ENCODE data around the gene FAM90A1.
"Not testable (repeated sequence)": the region's sequence is repeated elsewhere in the genome, so short reads cannot be mapped to it uniquely, and the experiment has no call there.

FAM90A1 gene

DNA sequence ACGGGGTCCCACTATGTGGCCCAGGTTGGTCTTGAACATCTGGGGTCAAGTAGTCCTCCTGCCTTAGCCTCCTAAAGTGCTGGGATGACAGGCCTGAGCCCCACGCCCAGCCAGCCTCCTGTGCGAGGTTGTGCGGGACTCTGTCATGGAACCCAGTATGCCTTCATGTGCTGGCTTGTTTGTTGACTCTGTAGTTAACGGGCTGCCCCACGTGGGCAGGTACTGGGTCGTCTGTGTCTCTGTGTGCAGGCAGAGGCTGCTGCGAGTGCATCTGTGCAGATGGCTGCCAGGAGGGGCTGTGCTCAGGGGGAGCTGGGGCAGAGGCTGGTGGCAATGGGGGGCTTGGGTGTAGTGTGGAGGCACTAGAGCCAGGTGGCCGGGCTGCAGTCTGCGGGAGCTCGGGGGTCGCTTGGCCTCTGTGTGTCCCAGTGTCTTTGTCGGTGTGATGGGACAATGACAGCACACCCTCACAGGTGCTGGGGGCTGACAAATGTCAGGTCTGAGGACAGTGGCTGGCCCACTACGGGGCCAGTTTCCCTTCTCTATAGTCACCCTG, 6.0 kb upstream of the FAM90A1 start:
- not testable (repeated sequence) for DNase-seq (ENCODE audit: low read depth)

DNA sequence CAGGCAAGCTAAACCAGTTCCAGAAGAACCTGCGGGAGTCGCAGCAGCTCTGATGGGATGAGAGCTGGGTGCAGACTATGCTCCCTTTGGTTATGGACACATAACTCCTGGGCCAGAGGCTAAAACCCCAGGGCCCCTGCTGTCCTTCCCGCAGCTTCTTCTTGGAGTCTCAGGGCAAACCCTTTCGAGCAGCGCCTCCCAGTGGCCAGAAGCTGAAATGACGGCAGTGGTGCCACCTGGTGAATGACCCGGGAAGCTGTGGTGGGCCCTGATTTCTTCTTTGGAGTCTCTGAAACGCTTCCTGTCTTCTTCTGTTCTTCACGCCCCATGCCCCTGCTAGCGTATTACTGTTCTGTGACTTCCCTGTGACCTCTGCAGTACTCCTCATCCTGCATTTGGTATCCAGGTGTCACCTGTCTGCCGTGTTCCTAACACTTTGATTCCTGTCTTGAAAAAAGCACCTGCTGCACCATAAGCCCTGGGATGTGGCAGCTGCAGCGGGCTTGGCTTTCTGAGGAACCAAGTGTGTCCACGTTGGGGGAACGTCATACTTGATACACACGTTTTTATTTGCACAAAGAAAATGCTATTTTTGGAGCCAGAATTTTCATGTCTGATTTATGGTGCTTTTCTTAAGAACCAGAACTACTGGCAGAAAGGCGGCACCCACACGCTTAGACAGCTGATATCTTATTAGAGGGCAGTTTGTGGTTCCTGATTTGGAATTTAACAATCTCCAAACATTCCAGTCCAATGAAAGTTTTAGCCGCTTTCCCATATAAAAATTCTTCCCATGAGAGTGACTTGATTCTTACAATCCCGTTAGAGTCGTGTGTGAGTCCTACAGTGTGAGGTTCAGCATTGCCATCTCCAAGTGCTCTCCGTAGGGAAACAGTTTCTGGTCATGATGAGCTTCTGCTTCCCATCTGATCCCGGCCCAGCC, 4.5 kb upstream of the FAM90A1 start:
- not testable (repeated sequence) for DNase-seq (ENCODE audit: low read depth)

DNA sequence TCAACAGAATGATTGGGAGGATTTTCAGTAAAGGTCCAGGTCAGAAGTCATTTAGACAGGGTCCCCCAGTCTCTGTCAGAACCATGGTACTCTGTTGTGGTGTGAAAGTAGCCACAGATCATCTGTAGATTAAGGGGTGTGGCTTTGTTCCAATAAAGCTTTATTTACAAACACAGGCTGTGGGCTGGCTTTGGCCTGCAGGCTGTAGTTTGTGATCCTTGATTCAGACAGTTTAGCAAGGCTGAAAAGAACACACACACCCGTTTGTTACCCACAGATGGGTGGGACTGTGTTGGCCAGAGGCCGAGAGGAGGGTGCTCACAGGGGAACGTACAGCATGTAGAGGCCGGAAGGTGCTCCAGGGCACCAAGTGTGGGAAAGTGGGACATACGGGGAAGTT, 3.6 kb upstream of the FAM90A1 start:
- DNase-seq (ENCODE audit: low read depth), result not testable (repeated sequence)

DNA sequence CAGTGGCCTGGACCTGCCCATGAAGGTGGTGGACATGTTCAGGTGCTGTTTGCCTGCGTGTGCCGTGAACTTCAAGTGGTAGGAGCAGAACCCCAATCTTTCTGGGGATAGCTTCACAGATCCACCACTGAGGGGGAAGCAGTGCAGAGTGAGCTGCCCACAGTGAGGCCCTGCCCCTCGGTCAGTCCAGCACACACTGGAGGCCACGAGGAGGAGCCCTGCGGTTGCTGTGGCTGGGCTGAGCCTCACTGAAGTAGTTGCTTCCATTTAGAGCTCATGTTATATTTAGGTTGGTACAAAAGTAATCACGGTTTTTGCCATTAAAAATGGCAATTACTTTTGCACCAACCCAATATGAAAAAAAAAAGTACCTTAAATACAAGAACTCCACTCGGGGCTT, 2.1 kb upstream of the FAM90A1 start:
- not testable (repeated sequence) for DNase-seq (ENCODE audit: low read depth)

DNA sequence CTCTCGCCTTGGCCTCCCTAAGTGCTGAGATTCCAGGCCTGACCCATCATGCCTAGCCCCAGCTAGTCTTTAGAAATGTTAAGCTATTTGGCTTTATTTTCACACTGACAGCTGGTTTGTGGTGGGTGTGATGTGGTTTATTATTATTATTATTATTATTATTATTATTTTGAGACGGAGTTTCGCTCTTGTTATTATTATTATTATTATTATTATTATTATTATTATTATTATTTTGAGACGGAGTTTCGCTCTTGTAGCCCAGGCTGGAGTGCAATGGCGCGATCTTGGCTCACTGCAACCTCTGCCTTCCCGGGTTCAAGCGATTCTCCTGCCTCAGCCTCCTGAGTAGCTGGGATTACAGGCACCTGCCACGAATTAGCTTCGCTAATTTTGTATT, 1.2 kb upstream of the FAM90A1 start:
- not testable (repeated sequence) for DNase-seq (ENCODE audit: low read depth)

DNA sequence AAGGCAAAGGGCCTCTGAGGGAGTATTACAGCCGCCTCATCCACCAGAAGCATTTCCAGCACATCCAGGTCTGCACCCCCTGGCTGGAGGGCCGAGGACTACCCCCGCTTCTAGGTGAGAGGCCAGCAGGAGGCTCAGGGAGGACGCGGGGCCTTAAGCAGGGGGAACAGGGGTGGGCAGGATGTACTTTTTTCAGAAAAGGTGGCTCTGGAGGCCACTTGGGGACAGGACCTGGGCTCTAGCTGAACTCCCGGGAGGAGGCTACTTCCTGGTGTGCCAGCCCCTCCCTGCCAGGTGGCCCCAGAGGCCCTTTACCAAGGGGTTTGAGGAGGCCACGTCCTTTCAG, 287 bp upstream of the FAM90A1 start:
- DNase-seq (ENCODE audit: low read depth), result not testable (repeated sequence)

DNA sequence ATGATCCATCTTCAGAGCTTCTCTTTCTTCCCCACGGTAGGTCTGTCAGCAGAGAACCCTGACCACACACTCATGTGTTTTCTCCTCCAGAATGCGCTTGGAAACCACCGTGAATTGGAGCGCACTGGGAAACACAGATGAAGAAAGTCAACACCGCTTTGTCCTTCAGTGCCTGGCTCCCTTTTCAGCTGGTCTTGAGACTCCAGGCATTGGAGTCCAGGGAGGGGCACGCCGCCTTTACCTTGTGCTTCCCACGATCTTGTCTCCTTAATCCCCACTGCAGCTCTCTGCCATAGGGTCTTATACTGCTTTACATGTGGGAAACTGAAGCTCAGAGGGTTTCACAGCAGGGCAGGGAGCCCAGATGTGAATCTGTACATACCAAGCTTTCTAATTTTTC, 1.1 kb downstream of the FAM90A1 start:
- DNase-seq (ENCODE audit: low read depth), result no peak

DNA sequence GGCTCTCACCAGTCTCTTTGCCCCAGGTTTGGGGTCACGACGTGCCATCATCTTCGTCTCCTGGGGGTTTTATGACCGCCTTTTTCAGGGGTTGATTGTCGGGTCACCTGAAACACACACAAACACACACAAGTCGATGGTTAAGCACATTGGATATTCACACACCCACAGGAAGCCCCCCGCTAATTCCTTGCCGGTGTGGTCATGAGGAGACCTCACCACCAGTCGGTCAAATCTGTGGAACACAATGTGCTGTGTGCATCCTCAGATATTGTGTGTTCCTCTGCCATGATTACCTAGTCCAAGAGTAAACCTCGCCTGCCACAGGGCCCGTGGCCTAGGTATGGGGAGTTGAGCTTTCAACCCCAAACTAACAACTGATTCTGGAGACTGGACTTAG, 2.6 kb downstream of the FAM90A1 start:
- DNase-seq (ENCODE audit: low read depth), result not testable (repeated sequence)

DNA sequence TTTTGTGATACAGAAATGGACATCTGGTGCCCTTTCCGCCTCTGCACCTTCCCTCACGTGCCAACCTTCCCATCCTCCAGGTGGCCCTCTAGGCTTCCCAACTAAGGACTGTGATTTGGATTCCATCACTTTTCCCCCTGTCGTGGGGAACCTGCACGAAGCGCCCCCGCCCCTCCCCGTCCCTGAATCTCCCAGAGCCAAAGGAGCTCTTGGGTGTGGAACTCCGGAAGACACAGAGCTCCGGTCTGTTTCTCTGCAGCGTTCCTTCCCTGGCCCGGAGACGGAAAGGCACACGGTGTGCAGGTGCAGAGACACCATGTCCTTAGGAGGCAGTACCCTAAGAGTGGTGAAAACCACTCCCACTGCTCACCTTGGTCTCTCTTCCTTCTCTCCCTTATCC, 3.8 kb downstream of the FAM90A1 start:
- DNase-seq (ENCODE audit: low read depth), result not testable (repeated sequence)

DNA sequence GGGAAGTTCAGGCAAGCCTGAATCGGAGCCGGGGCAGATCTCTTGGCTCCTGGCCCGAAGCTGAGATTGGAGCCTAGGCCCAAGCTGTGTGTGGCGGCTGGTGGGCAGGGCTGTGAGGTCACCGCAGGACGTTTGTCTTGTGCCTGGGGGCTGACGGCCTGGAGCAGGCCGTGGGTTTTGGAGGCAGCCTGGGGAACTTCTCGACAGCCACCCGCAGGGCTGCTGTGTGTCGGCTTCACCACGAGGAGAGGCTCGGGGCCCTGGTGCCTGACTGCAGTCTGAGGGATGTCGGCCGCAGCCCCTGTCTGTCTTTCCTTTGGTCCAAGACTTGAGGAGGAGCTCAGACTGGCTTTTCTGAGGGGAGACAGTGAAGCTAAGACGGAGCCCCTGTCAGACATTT, 5.1 kb downstream of the FAM90A1 start:
- not testable (repeated sequence) for DNase-seq (ENCODE audit: low read depth)

DNA sequence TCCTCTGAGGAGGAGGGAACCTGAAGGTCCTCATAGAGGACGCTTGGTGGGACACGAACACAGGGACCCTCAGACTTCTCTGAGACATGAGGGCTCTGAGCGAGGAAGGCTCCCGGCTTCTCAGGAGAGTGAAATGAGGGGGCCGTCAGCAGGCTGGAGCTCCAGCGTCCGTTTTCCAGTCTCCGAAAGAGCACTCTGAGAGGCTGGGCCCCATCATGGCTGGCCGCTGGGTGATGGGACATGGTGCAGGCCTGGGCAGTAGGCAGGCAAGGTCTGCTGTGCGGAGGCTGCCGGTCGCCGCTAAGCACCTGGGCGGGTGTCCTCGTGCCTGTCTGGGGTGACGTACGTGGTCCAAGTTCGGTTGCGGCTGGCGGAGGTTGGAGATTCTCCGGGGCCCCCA, 5.6 kb downstream of the FAM90A1 start:
- not testable (repeated sequence) for DNase-seq (ENCODE audit: low read depth)

DNA sequence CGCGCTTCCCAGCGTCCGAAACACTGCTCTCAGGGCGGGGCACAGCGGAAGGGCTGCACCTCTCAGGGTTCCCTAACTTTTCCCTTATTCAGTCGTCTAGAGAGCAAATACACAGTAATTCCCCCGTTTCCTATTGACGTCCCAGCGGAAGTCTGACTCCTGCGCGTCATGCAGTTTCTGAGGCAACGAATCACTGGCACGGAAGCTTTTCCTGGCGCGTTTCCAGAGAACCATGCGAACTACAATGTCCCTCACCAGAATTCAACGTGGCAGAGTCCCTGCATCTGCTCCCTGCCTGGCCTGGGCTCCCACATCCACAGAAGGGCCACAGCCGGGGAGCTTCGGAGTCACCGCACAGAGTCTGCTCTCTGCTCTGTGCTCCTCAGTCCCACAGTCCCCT, 6.0 kb downstream of the FAM90A1 start:
- DNase-seq (ENCODE audit: low read depth), result not testable (repeated sequence)

DNA sequence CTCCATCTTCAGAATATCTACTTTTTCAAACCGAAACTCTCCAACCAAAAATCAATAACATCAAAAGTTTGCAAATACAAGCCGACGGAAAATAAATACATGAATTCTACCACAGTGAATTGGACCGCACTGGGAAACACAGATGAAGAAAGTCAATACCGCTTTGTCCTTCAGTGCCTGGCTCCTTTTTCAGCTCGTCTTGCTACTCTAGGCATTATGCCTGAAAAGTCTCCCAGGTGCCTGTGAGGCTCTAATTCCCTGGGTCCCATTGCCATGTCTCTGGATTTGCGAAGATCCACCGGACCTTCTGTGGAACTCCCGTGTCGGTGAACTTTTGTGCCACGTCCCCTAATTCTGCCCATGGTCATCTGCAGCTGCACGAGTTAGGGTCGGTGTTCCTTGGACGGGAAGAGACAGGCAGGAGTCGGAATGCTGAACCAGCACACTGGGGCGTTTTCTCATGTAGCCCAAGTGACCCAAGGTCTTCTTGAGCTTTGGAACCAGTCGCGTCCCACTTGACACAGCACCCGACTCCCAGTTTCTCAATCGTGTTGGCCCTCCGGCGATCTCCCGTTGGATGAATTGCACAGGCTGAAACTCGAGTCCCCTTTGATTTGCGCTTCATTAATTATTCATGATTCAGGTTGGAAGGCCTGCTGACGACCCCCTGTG, 8.6 kb downstream of the FAM90A1 start:
- DNase-seq (ENCODE audit: low read depth), result not testable (repeated sequence)

DNA sequence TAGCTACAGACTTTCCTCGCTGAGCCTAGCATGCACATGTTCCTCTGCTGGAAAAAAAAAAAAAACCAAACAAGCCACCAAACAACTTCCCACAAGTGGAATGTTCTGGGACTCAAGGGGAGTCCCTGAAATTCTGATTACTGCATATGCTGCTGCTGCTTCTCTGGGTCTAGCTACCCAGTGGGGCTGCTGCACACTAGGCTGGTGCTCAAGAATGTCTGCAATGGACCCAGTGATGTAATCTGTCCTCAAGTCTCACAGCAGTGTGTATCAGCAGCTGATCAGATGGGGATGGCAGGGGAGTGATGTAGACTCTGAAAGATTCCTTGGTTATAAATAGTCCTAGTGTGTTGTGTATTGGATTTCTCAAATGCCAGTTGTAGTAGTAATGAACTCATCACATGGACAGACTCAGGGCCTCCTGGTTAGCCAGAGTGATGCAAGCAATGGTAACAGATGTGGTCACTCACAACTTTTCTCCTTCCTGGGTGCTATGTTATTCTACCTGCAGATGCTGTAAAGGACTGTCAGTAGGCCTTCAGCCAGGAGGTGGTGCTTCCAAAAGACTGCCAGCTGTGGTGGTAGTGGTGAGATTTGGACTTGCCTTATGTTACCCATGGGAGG, 29.6 kb downstream of the FAM90A1 start:
- DNase-seq (ENCODE audit: low read depth), result not testable (repeated sequence)

DNA sequence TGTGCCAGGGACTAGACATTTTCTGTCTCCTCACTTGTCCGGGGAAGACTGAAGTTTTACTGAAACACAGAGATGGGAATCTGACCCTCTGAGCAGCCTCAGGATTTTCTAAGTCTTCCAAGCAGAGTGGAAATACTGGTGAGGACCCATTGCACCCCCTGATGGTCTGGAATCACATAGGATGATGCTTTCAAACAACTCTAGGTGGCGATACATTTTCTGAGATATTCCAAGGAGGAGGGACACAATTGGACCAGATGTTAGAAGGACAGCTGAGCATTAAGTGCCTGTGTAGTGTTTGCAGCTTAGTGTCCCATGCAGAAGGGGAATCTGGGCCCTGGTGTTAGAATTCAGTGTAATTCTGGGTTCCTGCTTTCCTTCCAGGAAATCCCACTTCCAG, 39.3 kb downstream of the FAM90A1 start:
- DNase-seq (ENCODE audit: low read depth), result not testable (repeated sequence)

DNA sequence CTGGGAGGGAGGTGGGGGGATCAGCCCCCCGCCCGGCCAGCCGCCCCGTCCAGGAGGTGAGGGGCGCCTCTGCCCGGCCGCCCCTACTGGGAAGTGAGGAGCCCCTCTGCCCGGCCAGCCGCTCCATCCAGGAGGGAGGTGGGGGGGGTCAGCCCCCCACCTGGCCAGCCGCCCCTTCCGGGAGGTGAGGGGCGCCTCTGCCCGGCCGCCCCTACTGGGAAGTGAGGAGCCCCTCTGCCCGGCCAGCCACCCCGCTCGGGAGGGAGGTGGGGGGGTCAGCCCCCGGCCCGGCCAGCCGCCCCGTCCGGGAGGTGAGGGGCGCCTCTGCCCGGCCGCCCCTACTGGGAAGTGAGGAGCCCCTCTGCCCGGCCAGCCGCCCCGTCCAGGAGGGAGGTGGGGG, 43.2 kb downstream of the FAM90A1 start:
- DNase-seq (ENCODE audit: low read depth), result not testable (repeated sequence)

DNA sequence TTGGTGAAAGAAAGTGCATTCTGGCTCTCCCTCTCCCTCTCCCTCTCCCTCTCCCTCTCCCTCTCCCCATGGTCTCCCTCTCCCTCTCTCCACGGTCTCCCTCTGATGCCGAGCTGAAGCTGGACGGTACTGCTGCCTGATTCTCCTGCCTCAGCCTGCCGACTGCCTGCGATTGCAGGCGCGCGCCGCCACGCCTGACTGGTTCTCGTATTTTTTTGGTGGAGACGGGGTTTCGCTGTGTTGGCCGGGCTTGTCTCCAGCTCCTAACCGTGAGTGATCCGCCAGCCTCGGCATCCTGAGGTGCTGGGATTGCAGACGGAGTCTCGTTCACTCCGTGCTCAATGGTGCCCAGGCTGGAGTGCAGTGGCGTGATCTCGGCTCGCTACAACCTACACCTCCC, 44.1 kb downstream of the FAM90A1 start:
- DNase-seq (ENCODE audit: low read depth), result not testable (repeated sequence)

DNA sequence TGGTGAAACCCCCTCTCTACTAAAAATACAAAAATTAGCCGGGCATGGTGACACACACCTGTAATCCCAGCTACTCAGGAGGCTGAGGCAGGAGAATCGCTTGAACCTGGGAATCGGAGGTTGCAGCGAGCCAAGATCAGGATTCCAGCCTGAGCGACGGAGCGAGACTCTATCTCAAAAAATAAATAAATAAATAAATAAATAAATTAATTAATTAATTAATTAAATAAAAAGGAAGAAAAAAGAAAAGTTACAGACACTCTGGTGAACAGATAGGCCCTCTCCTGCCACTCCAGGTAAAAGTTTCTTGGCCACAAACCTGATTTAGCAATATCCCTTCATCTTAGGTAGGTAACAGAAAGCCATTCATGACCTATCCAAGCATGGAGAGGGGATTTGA, 44.5 kb downstream of the FAM90A1 start:
- DNase-seq (ENCODE audit: low read depth), result not testable (repeated sequence)

DNA sequence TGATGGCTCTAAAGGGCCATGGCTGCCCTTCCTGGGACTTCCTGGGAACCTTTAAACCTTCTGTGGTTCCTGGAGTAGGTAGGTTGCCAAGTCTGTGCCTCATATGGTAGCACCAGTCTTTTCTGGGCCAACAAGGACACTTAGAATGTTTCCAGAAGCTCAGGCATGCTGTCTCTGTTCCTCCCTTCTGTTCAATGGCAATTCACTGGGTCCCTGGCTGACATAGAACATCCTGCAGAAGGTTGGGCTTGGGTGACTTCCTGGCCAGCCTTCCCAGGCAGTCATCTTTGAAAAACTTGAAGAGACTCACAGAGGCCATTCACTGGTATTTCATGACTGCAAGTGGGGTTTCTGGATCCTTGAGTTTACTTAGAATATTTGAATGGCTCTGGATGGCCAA, 46.1 kb downstream of the FAM90A1 start:
- DNase-seq (ENCODE audit: low read depth), result not testable (repeated sequence)

DNA sequence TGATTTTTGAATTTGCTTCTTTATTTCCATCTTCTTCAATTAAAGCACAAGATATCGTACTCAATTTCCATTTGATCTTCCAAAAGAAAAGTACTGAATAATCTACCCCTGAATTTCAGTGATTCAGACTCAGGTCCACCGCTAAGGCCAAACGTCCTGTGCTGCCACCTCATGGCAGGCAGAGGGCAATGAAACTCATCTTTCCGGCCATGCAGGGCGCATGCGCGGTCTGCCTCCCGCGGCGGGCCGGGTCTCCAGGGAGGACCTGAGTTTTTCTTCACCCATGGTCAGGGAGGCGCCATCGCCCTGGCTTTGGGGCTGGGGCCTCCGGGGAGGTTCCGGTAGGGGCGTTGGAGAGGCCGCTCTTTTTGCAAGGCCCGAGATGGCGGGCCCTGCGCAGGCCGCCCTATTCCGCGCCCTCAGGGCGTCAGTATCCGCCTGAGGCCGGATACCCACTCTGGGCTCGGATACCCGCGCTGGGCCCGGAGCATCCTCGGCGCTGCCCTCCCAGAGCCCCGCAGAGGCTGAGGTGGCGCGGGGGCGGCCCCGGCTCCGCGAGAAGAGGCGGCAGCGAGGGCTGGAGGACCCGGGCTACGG, 47.3 kb downstream of the FAM90A1 start:
- not testable (repeated sequence) for DNase-seq (ENCODE audit: low read depth)

DNA sequence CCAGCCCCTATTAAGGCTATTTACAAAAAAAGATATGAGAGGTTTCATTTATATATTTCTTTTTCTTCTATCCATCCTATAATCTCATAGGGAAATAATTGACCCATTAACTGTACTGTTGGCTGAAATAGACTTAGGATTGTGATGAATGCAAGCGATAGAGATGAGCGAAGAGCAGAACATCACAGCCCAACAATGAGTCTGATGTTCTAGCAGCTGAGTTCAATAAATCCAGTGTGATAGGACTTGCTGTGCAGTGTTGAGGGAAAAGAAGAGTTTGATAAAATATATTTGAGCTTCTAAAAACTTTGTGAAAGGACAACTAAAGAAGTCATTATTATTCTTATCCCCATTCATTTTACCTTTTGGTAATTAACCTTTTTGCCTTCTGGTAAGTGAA, 54.5 kb downstream of the FAM90A1 start:
- not testable (repeated sequence) for DNase-seq (ENCODE audit: low read depth)

Data from CMK (cell line).